ENCODE measurements around the gene SLC25A27.
"Not testable (repeated sequence)": the region's sequence is repeated elsewhere in the genome, so short reads cannot be mapped to it uniquely, and the experiment has no call there.

The SLC25A27 gene

DNA sequence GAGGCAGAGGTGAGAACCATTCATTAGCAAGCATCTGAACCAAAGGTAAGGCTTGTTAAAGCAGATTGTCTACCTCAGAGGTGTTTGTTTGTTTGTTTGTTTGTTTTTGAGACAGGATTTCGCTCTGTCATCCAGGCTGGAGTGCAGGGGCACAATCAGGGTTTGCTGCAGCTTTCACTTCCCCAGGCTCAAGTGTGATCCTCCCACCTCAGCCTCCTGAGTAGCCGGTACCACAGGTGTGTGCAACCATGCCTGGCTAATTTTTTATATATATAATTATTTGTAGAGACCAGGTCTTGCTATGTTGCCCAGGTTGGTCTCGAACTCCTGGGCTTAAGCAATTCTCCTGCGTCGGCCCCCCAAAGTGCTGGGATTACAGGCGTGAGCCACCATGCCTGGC, 17.3 kb upstream of the SLC25A27 start:
- H3K27ac Mint-ChIP-seq, result no peak overlapping the region
- DNase-seq (no peak), ATAC-seq (replicated peaks) (no peak)
- peaks cover 16% of the 10 kb centered on the region in 2 donors for H3K27me3 Mint-ChIP-seq
- H3K4me3 Mint-ChIP-seq, result no peak overlapping the region
- H3K9me3 Mint-ChIP-seq, result no peaks in the 10 kb centered on the region
- no peaks in the 10 kb centered on the region for H3K4me1 Mint-ChIP-seq (ENCODE audit: low read depth in 2 of 2)
- no peaks in the 10 kb centered on the region for H3K36me3 Mint-ChIP-seq (ENCODE audit: insufficient read depth)

- no peaks in the 10 kb centered on the region for H3K4me1 Mint-ChIP-seq (ENCODE audit: low read depth in 2 of 2)
- no peaks in the 10 kb centered on the region for H3K9me3 Mint-ChIP-seq
- no peak overlapping the region for H3K27ac Mint-ChIP-seq
- ATAC-seq (replicated peaks) (no peak), DNase-seq (no peak)
- no peak overlapping the region for H3K4me3 Mint-ChIP-seq
- H3K27me3 Mint-ChIP-seq, result peaks cover 16 to 21% of the 10 kb centered on the region in 2 donors
- H3K36me3 Mint-ChIP-seq (ENCODE audit: insufficient read depth), result no peaks in the 10 kb centered on the region
These were observed 15.6 kb upstream of the SLC25A27 start for GRCh38 chr6:46637145-46637544.

DNA sequence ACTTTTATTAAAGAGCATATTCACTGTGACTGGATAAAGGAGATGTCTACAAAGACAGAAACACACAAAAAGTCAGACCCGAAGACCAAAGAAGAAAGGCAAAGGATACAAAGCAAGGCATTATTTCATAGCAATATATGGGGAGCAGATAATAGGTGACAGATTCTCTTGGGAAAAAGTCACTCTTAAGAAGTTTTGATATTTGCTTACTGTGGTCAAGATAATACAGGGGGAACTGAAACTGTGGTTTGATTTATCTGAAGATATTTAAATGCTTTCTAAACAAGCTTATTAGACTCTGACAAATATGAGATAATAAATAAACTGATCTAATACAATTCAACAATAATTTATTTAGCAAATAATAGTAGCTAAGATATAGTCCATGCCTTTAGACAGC, 14.8 kb upstream of the SLC25A27 start:
- Mint-ChIP-seq H3K9me3 (no peaks in the 10 kb centered on the region), H3K4me1 (ENCODE audit: low read depth in 2 of 2) (no peaks in the 10 kb centered on the region), H3K27me3 (peaks cover 22 to 25% of the 10 kb centered on the region in 2 donors), H3K4me3 (no peak overlapping the region), H3K27ac (no peak overlapping the region), H3K36me3 (ENCODE audit: insufficient read depth) (no peaks in the 10 kb centered on the region)
- DNase-seq (no peak), ATAC-seq (replicated peaks) (no peak)

- DNase-seq, result no peak
- ATAC-seq (replicated peaks), result no peak
- Mint-ChIP-seq H3K4me3 (no peak overlapping the region), H3K27me3 (peaks cover 26 to 28% of the 10 kb centered on the region in 2 donors), H3K36me3 (ENCODE audit: insufficient read depth) (no peaks in the 10 kb centered on the region), H3K27ac (no peak overlapping the region), H3K4me1 (ENCODE audit: low read depth in 2 of 2) (no peaks in the 10 kb centered on the region), H3K9me3 (no peaks in the 10 kb centered on the region)
These were observed 14.1 kb upstream of the SLC25A27 start for GRCh38 chr6:46638650-46639049.

DNA sequence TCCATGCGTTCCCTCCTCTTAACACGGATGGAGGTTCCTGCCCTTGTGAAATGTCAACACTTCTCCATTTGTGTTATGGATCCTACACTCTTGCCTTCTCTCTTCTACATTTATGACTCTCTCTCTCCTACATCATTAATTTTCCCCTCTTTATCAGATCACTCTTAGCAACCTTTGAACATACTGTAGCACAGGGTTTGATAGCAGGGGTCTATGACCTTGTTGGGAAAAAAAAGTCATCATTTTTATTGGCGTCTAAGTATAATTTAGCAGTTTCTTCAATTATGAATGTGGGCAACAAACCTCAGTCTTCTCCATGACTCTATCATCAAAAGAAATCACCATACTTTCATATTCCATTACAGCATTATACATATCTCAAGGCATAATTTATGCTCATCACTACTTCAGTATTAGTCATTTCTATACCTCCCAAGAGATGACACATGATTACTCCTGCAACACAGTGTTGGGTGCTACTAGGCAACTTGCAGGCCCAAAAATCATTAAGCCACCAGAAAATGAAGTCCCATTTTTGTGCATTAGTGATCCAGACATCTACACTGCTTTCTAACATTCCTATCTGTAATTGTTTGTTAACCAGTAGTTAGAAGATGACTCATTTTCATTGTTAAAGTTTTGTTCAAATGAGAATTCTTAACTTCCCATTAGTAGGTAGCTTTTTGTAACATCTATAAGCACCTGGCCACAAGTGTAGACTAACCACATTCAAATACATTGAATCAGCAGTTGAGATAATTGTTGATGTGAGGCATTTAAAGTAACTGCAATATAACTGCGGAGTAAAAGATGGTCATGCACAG, 9.6 kb upstream of the SLC25A27 start:
- Mint-ChIP-seq H3K27ac (no peak overlapping the region), H3K4me1 (ENCODE audit: low read depth in 2 of 2) (no peaks in the 10 kb centered on the region), H3K9me3 (no peaks in the 10 kb centered on the region), H3K27me3 (peaks cover 24 to 29% of the 10 kb centered on the region in 2 donors), H3K4me3 (no peak overlapping the region), H3K36me3 (ENCODE audit: insufficient read depth) (no peaks in the 10 kb centered on the region)
- ATAC-seq (replicated peaks) (no peak), DNase-seq (no peak)

DNA sequence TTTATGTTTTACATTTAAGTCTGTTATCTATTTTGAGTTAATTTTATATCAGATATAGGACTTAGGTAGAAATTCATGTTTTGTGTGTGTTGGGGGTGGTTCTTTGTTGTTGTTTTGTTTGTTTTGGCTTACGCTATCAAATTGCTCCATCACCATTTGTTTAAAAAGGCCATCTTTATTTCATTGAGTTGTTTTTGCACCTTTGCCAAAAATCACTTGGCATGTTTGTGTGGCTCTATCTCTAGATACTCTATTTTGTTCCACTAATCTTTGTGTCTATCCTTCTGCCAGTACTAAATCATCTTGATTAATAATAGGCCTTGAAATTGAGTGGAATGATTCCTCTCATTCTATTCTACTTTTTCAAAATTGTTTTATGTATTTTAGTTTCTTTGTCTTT, 7.5 kb upstream of the SLC25A27 start:
- no peak overlapping the region for H3K4me3 Mint-ChIP-seq
- H3K9me3 Mint-ChIP-seq, result no peaks in the 10 kb centered on the region
- no peaks in the 10 kb centered on the region for H3K4me1 Mint-ChIP-seq (ENCODE audit: low read depth in 2 of 2)
- H3K27me3 Mint-ChIP-seq, result peaks cover 26 to 38% of the 10 kb centered on the region in 2 donors
- H3K36me3 Mint-ChIP-seq (ENCODE audit: insufficient read depth), result no peaks in the 10 kb centered on the region
- ATAC-seq (replicated peaks) (no peak), DNase-seq (no peak)
- H3K27ac Mint-ChIP-seq, result no peak overlapping the region

- not testable (repeated sequence) for DNase-seq; H3K27ac Mint-ChIP-seq; H3K4me3 Mint-ChIP-seq; H3K36me3 Mint-ChIP-seq (ENCODE audit: insufficient read depth); ATAC-seq (replicated peaks); H3K4me1 Mint-ChIP-seq (ENCODE audit: low read depth in 2 of 2); H3K9me3 Mint-ChIP-seq
- H3K27me3 Mint-ChIP-seq, result peaks cover 41 to 50% of the 10 kb centered on the region in 2 donors
These were observed 4.7 kb upstream of the SLC25A27 start for GRCh38 chr6:46648108-46648507.

DNA sequence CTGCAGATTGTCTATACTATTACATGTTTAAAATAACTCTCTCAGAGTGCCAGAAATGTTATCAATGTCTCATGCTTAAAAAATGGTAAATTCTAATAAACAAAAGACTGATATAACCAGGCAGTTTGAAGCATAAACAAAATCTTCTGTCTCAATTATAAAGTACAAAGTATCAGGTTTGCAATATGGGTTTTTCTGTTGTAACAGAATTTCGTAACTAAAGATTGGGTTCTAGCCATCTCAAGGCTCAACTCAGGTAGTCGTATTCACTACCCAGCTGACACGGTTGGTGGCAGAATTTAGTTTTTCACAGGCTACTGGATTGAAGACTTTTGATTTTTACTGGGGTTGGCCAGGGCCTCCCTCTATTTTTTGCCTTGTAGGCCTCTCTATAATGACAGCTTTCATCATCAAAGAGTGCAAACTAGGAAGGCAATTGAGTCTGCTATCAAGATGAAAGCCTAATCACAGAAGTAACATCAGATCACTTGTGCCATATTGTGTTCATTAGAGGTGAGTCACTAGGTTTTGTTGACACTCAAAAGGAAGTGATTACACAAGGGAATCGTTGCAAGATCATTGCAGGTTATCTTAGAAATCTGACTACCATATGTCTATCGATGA, 3.8 kb upstream of the SLC25A27 start:
- H3K36me3 Mint-ChIP-seq (ENCODE audit: insufficient read depth), result no peaks in the 10 kb centered on the region
- no peak overlapping the region for H3K4me3 Mint-ChIP-seq
- peaks cover 13 to 14% of the 10 kb centered on the region in 2 donors for H3K4me1 Mint-ChIP-seq (ENCODE audit: low read depth in 2 of 2)
- H3K27ac Mint-ChIP-seq, result no peak overlapping the region
- H3K9me3 Mint-ChIP-seq, result no peaks in the 10 kb centered on the region
- no peak for DNase-seq
- no peak for ATAC-seq (replicated peaks)
- H3K27me3 Mint-ChIP-seq, result peaks cover 47 to 58% of the 10 kb centered on the region in 2 donors

DNA sequence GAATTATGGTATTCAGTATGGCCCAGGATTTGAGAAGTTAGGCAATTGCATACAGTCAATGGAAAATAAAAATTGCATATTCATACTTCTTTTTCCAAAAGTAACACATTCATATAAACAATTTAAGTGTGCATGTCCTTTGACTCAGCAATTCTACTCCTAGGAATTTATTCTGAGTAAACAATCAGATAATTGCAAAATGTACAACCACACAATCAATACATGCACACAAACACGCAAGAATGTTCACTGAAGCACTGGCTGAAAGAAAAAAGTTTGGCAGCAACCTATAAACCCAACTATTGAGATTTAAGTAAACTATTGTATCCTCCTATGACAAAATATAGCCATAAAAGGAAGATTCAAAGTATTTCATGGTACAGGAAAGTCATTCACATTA, 1.8 kb upstream of the SLC25A27 start:
- Mint-ChIP-seq H3K27ac (no peak overlapping the region), H3K27me3 (peaks cover 63 to 69% of the 10 kb centered on the region in 2 donors), H3K36me3 (ENCODE audit: insufficient read depth) (no peaks in the 10 kb centered on the region), H3K9me3 (no peaks in the 10 kb centered on the region), H3K4me3 (no peak overlapping the region), H3K4me1 (ENCODE audit: low read depth in 2 of 2) (peaks cover 13 to 14% of the 10 kb centered on the region in 2 donors)
- DNase-seq, result no peak
- no peak for ATAC-seq (replicated peaks)

DNA sequence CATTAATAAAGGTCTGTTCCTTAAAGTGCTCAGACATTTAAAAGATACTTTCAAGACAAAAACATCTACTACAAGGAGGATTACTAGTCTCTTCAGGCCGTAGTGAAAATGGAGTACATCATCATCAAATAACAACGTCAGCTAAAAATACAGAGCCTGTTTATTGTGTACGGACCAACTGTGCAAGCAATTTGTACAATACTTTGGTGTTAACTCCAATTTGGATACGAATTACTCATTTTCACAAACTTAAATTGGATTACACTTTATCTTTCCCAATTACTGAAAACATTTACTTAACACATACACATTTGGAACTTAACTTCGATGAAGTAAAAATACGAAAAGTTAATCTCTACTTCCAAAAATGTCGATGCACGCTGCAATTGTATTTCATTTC, 959 bp upstream of the SLC25A27 start:
- ATAC-seq (replicated peaks), result no peak
- Mint-ChIP-seq H3K4me3 (peak overlapping the region in 1 of 2 donors; percentile 83), H3K4me1 (ENCODE audit: low read depth in 2 of 2) (peaks cover 13 to 14% of the 10 kb centered on the region in 2 donors), H3K27ac (no peak overlapping the region), H3K9me3 (no peaks in the 10 kb centered on the region), H3K27me3 (peaks cover 65 to 67% of the 10 kb centered on the region in 2 donors), H3K36me3 (ENCODE audit: insufficient read depth) (no peaks in the 10 kb centered on the region)
- DNase-seq, result no peak

- Mint-ChIP-seq H3K4me3 (peak overlapping the region; percentile 83 to 86), H3K27me3 (peaks cover 63 to 65% of the 10 kb centered on the region in 2 donors), H3K36me3 (ENCODE audit: insufficient read depth) (no peaks in the 10 kb centered on the region), H3K4me1 (ENCODE audit: low read depth in 2 of 2) (peaks cover 13 to 14% of the 10 kb centered on the region in 2 donors), H3K9me3 (no peaks in the 10 kb centered on the region), H3K27ac (peak overlapping the region in 1 of 2 donors; percentile 79)
- DNase-seq (no peak), ATAC-seq (replicated peaks) (no peak)
These were observed 558 bp upstream of the SLC25A27 start for GRCh38 chr6:46652232-46652602.

DNA sequence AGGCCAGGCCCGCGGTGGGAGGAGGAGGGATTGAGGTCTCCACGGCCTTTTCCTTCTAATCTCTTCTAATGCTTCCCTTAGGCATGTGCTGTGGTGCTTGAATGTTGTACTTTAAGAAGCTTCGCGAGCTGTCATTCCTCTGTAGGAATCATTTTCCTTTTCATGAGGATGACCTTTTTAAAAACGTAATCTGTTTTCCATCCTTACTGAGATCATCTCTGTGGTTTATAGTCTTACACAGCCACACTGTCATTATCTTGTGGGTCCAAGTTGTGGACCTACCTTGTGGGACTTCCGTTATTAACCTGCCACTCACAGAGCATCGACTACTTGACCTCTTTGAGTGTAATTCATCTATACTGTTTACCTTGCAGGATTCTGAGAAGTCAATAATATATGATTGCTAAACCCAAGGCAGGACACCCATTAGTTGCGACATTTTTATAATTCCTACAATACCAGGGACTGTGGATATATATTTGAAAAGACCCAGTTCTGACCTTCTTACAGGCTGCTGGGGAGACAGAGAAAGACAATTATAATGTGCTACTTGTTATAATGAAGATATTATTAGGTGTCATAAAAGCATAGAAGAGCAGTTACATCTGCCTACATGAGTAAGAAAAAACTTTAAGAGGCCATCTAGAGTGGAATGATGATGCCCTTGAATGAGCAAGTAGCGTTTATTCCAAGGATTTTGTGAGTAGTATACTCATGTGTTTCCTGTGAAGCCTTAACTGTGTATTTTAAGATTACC, 842 bp downstream of the SLC25A27 start:
- Mint-ChIP-seq H3K27ac (no peak overlapping the region), H3K27me3 (peaks cover 57 to 66% of the 10 kb centered on the region in 2 donors), H3K4me3 (peak overlapping the region; percentile 83 to 86), H3K36me3 (ENCODE audit: insufficient read depth) (no peaks in the 10 kb centered on the region), H3K9me3 (no peaks in the 10 kb centered on the region), H3K4me1 (ENCODE audit: low read depth in 2 of 2) (peaks cover 13 to 14% of the 10 kb centered on the region in 2 donors)
- ATAC-seq (replicated peaks), result no peak
- DNase-seq, result no peak

GRCh38 chr6:46655803-46656202, 3.0 kb downstream of the SLC25A27 start:
- ATAC-seq (replicated peaks) (no peak), DNase-seq (no peak)
- H3K9me3 Mint-ChIP-seq, result no peaks in the 10 kb centered on the region
- no peak overlapping the region for H3K4me3 Mint-ChIP-seq
- H3K27ac Mint-ChIP-seq, result no peak overlapping the region
- peaks cover 43 to 48% of the 10 kb centered on the region in 2 donors for H3K27me3 Mint-ChIP-seq
- no peaks in the 10 kb centered on the region for H3K36me3 Mint-ChIP-seq (ENCODE audit: insufficient read depth)
- peaks cover 13 to 14% of the 10 kb centered on the region in 2 donors for H3K4me1 Mint-ChIP-seq (ENCODE audit: low read depth in 2 of 2)
